ENCODE measurements around the gene FGF14. TPM values are rescaled to one million over a fixed set of nuclear protein-coding genes. Genes with fewer than 3 reads are reported as not detected.

FGF14 gene
- total RNA-seq, 1 donor from 2014 or later: 4.6 TPM

- Mint-ChIP-seq H3K4me1 (ENCODE audit: low read depth) (peaks cover 7% of the 10 kb centered on the region), H3K27me3 (no peaks in the 10 kb centered on the region), H3K36me3 (ENCODE audit: insufficient read depth) (no peaks in the 10 kb centered on the region), H3K4me3 (ENCODE audit: low read depth) (no peak overlapping the region), H3K9me3 (ENCODE audit: low read depth) (no peaks in the 10 kb centered on the region), H3K27ac (no peak overlapping the region)
- no peak for DNase-seq (ENCODE audit: low spot score, unreplicated experiment)
- TF ChIP-seq CTCF (IDR thresholded peaks at IDR 0.05; ENCODE audit: unreplicated experiment): no peak
Observed at GRCh38 chr13:102323505-102323904, 78.3 kb downstream of the FGF14 start.

- Mint-ChIP-seq H3K36me3 (ENCODE audit: insufficient read depth) (no peaks in the 10 kb centered on the region), H3K27me3 (no peaks in the 10 kb centered on the region), H3K4me3 (ENCODE audit: low read depth) (no peak overlapping the region), H3K4me1 (ENCODE audit: low read depth) (peaks cover 7% of the 10 kb centered on the region), H3K27ac (no peak overlapping the region), H3K9me3 (ENCODE audit: low read depth) (no peaks in the 10 kb centered on the region)
- TF ChIP-seq CTCF (IDR thresholded peaks at IDR 0.05; ENCODE audit: unreplicated experiment): no peak
- DNase-seq (ENCODE audit: low spot score, unreplicated experiment): no peak
Observed at GRCh38 chr13:102323012-102323411, 78.8 kb downstream of the FGF14 start.

GRCh38 chr13:102322211-102322610 lies 79.6 kb downstream of the FGF14 start:
- H3K4me1 Mint-ChIP-seq (ENCODE audit: low read depth): peaks cover 7% of the 10 kb centered on the region
- no peak overlapping the region for H3K27ac Mint-ChIP-seq
- no peak for TF ChIP-seq CTCF (IDR thresholded peaks at IDR 0.05; ENCODE audit: unreplicated experiment)
- no peaks in the 10 kb centered on the region for H3K27me3 Mint-ChIP-seq
- no peaks in the 10 kb centered on the region for H3K9me3 Mint-ChIP-seq (ENCODE audit: low read depth)
- H3K36me3 Mint-ChIP-seq (ENCODE audit: insufficient read depth): no peaks in the 10 kb centered on the region
- no peak overlapping the region for H3K4me3 Mint-ChIP-seq (ENCODE audit: low read depth)
- DNase-seq (ENCODE audit: low spot score, unreplicated experiment): no peak

- Mint-ChIP-seq H3K36me3 (ENCODE audit: insufficient read depth) (no peaks in the 10 kb centered on the region), H3K27me3 (no peaks in the 10 kb centered on the region), H3K4me3 (ENCODE audit: low read depth) (no peak overlapping the region), H3K4me1 (ENCODE audit: low read depth) (peaks cover under 1% of the 10 kb centered on the region), H3K27ac (no peak overlapping the region), H3K9me3 (ENCODE audit: low read depth) (no peaks in the 10 kb centered on the region)
- DNase-seq (ENCODE audit: low spot score, unreplicated experiment): no peak
- no peak for TF ChIP-seq CTCF (IDR thresholded peaks at IDR 0.05; ENCODE audit: unreplicated experiment)
Observed at GRCh38 chr13:102318233-102318632, 83.6 kb downstream of the FGF14 start.

GRCh38 chr13:102317593-102317992 lies 84.3 kb downstream of the FGF14 start:
- no peak for DNase-seq (ENCODE audit: low spot score, unreplicated experiment)
- no peaks in the 10 kb centered on the region for H3K36me3 Mint-ChIP-seq (ENCODE audit: insufficient read depth)
- no peak for TF ChIP-seq CTCF (IDR thresholded peaks at IDR 0.05; ENCODE audit: unreplicated experiment)
- H3K27ac Mint-ChIP-seq: no peak overlapping the region
- no peaks in the 10 kb centered on the region for H3K4me1 Mint-ChIP-seq (ENCODE audit: low read depth)
- no peak overlapping the region for H3K4me3 Mint-ChIP-seq (ENCODE audit: low read depth)
- H3K9me3 Mint-ChIP-seq (ENCODE audit: low read depth): no peaks in the 10 kb centered on the region
- no peaks in the 10 kb centered on the region for H3K27me3 Mint-ChIP-seq

Data from progenitor cell of endocrine pancreas (in vitro differentiated cells).